Lower lobe of right lung (tissue), 2 donors: ENCODE results near the gene ENPP5. TPM values are rescaled to one million over a fixed set of nuclear protein-coding genes. Genes with fewer than 3 reads are reported as not detected.
"Not testable (repeated sequence)": the region's sequence is repeated elsewhere in the genome, so short reads cannot be mapped to it uniquely, and the experiment has no call there.

ENCODE experiments used
- ATAC-seq, 2 donors: fragments of 200-7000 bp; cut with Tn5 transposase; one replicate each; pipeline ENCODE4 v1.9.1; 2020 to 2022; ENCODE audit warnings: mild to moderate bottlenecking in 2 of 2, moderate library complexity in 2 of 2
- DNase-seq: peaks from one replicate; pipeline ENCODE4 v3.0.0-alpha.2; 2020
- H3K27ac ChIP-seq: fragments of 200-600 bp; one replicate; pipeline ENCODE4 v1.8.0; 2022
- H3K27me3 ChIP-seq: fragments of 200-600 bp; one replicate; pipeline ENCODE4 v1.8.0; 2022; ENCODE audit warnings: low read depth
- H3K36me3 ChIP-seq: fragments of 200-600 bp; one replicate; pipeline ENCODE4 v1.8.0; 2022; ENCODE audit warnings: mild to moderate bottlenecking
- H3K4me1 ChIP-seq: fragments of 200-600 bp; one replicate; pipeline ENCODE4 v1.8.0; 2022
- H3K4me3 ChIP-seq: fragments of 200-600 bp; one replicate; pipeline ENCODE4 v1.8.0; 2022; ENCODE audit warnings: mild to moderate bottlenecking
- H3K9me3 ChIP-seq: fragments of 200-600 bp; one replicate; pipeline ENCODE4 v1.8.0; 2022
- CTCF ChIP-seq: fragments of 200-600 bp; IDR thresholded peaks from one replicate; pipeline ENCODE4 v1.8.0; 2022; ENCODE audit warnings: antibody characterized with exemption, mild to moderate bottlenecking
- intact Hi-C: fragments of 100-400 bp; cut with DNase I; formaldehyde crosslinking; loops from one replicate; pipeline ENCODE4 v1.11.0; 2022
- total RNA-seq: library from RNA; stranded (reverse); fragmentation: NEBNext Ultra II Directional; extraction: Animal tissue kit (Norgen Biotek cat#: 25700); gene quantifications from one replicate; pipeline ENCODE4 v1.2.1, GENCODE V29; 2021
- donor health status: DM: no; HTN: yes; CAD: no; lungs with severe emphysema.

ENPP5 gene
- total RNA-seq, 1 donor from 2014 or later, result 11.4 TPM

- no peak overlapping the region for H3K27ac ChIP-seq
- intact Hi-C loops, result no loop called here
- ATAC-seq (no peak), DNase-seq (no peak)
- H3K4me3 ChIP-seq, result no peak overlapping the region
- H3K4me1 ChIP-seq, result peaks cover 2% of the 10 kb centered on the region
- no peak for TF ChIP-seq CTCF
- no peaks in the 10 kb centered on the region for H3K9me3 ChIP-seq
- H3K36me3 ChIP-seq, result no peaks in the 10 kb centered on the region
- H3K27me3 ChIP-seq, result peaks cover 7% of the 10 kb centered on the region
Measured at GRCh38 chr6:46175446-46175845, 4.7 kb upstream of the ENPP5 start.

GRCh38 chr6:46174904-46175303, 4.1 kb upstream of the ENPP5 start:
- DNase-seq (no peak), ATAC-seq (no peak)
- Histone ChIP-seq H3K9me3 (no peaks in the 10 kb centered on the region), H3K36me3 (no peaks in the 10 kb centered on the region), H3K27ac (no peak overlapping the region), H3K4me3 (no peak overlapping the region), H3K4me1 (peaks cover 8% of the 10 kb centered on the region), H3K27me3 (peaks cover 7% of the 10 kb centered on the region)
- intact Hi-C loops, result no loop called here
- TF ChIP-seq CTCF, result no peak

GRCh38 chr6:46172176-46172575, 1.4 kb upstream of the ENPP5 start:
- intact Hi-C loops, result no loop called here
- no peak for DNase-seq

GRCh38 chr6:46160102-46160501, 10.7 kb downstream of the ENPP5 start:
- Histone ChIP-seq H3K4me1 (no peaks in the 10 kb centered on the region), H3K9me3 (no peaks in the 10 kb centered on the region), H3K36me3 (no peaks in the 10 kb centered on the region), H3K4me3 (no peak overlapping the region), H3K27ac (no peak overlapping the region), H3K27me3 (no peaks in the 10 kb centered on the region)
- DNase-seq, result no peak
- no peak for TF ChIP-seq CTCF
- intact Hi-C loops, result no loop called here
- no peak for ATAC-seq

More at GRCh38 chr6:46172176-46172575, 1.4 kb upstream of the ENPP5 start:
- ATAC-seq, result no peak
- no peak for TF ChIP-seq CTCF
- Histone ChIP-seq H3K27me3 (peaks cover 7% of the 10 kb centered on the region), H3K9me3 (no peaks in the 10 kb centered on the region), H3K4me3 (no peak overlapping the region), H3K27ac (no peak overlapping the region), H3K36me3 (no peaks in the 10 kb centered on the region), H3K4me1 (peaks cover 9% of the 10 kb centered on the region)

- DNase-seq (no peak), ATAC-seq (no peak)
- Histone ChIP-seq H3K27me3 (no peaks in the 10 kb centered on the region), H3K27ac (no peak overlapping the region), H3K4me3 (no peak overlapping the region), H3K36me3 (no peaks in the 10 kb centered on the region), H3K9me3 (no peaks in the 10 kb centered on the region), H3K4me1 (no peaks in the 10 kb centered on the region)
- intact Hi-C loops, result no loop called here
- TF ChIP-seq CTCF, result no peak
Measured at GRCh38 chr6:46159229-46159628, 11.6 kb downstream of the ENPP5 start.

GRCh38 chr6:46156701-46157100, 14.1 kb downstream of the ENPP5 start:
- ATAC-seq, result no peak
- H3K27ac ChIP-seq, result no peak overlapping the region
- no peaks in the 10 kb centered on the region for H3K27me3 ChIP-seq
- H3K36me3 ChIP-seq, result no peaks in the 10 kb centered on the region
- DNase-seq, result no peak
- H3K9me3 ChIP-seq, result no peaks in the 10 kb centered on the region
- H3K4me1 ChIP-seq, result no peaks in the 10 kb centered on the region
- H3K4me3 ChIP-seq, result no peak overlapping the region
- no peak for TF ChIP-seq CTCF
- intact Hi-C loops, result no loop called here

GRCh38 chr6:46149066-46149465, 21.7 kb downstream of the ENPP5 start:
- ATAC-seq, H3K36me3 ChIP-seq, H3K4me3 ChIP-seq, H3K9me3 ChIP-seq, DNase-seq, intact Hi-C loops, H3K27ac ChIP-seq, H3K4me1 ChIP-seq, H3K27me3 ChIP-seq: not testable (repeated sequence)
